Keratinocyte (primary cell): ENCODE measurements around the gene ENOSF1.
A peak's percentile ranks its signal among the peaks of the same experiment; 100 is the strongest.

Source experiments
- CTCF ChIP-seq, 3 experiments: IDR thresholded peaks in 1 of 3; conservative IDR thresholded peaks in 1 of 3; optimal IDR thresholded peaks in 1 of 3; 2 replicates in 2 of 3; 3 replicates in 1 of 3; pipeline versions ENCODE3 to v1.5.1; 2011; ENCODE audit warnings: low read length in 3 of 3, mild to moderate bottlenecking in 3 of 3, moderate library complexity in 2 of 3, control low read depth in 1 of 3, inconsistent platforms in 1 of 3; ENCODE audit not compliant: insufficient read depth in 2 of 3; ENCODE audit errors: extremely low read depth in 1 of 3
- EZH2 ChIP-seq: IDR thresholded peaks from one replicate; pipeline ENCODE4 v1.6.1; 2012; ENCODE audit warnings: inconsistent platforms, mild to moderate bottlenecking, low read length, moderate library complexity

DNA sequence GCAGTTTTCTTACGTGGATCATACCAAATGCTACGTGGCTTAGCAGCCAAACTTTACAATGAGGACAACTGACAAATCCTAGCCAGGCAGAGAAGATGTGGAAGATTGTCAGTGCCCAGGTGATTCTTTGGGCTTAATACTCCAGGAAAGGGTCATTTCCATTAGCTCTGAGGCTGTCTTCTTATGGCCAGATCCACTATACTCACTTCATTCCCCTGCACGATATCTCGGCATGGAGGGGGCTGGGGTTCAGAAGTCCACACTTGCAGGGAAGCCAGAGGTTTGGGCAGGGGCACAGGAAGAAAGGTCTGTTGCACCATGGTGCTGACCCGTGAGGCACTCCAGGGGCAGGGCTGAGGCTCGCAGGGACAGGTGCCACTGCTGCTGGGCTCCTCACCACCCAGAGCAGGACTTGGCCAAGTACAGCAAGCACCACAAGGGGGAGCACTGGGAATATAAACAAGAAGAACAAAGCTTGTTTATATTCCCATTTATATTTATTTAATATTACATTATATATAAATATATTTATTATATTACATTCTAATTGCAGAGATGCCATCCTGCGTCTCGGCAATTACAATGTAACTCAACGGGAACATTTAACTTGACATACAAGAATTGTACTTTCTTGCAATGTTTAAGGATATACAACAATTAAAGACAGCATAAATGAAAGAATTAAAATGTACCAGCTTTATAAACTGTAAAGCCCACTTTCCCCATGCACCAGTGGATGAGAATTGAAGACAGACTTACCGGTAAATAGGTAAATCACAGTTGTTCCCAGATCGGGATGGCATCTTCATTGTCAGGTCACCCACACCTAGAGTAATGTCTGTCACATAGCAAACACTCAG, 88.4 kb downstream of the ENOSF1 start:
- TF ChIP-seq CTCF (optimal IDR thresholded peaks at IDR 0.05 in 1 of 3, IDR thresholded peaks at IDR 0.05 in 1 of 3, conservative IDR thresholded peaks at IDR 0.05 in 1 of 3; ENCODE audit: extremely low read depth in 1 of 3, insufficient read depth in 2 of 3, low read length in 3 of 3) = peak; percentile 41 to 76 (median 72)
- no peak for TF ChIP-seq EZH2
